ENCODE measurements around the gene IPO11.

The IPO11 gene

DNA sequence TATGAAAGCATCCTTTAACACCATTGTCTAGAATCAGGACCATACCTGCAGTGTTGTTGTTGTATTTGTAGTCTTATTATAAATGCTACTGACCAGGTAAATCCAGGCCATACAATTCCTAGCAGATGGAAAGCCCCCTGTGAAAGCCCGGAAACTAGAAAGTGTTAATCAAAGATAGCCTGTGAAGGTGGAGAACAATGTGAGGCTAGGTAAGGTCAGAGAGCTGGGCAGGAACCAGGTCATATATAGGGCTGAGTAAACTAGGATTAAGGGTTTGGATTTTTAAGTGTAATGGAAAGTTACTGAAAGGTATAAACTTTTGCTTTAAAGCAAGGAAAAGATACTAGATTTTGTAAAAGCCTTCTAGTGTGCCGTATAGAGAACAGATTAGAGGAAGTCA, 172.7 kb downstream of the IPO11 start:
- Histone ChIP-seq H3K9ac (ENCODE audit: low read length) (no peak overlapping the region), H3K36me3 (ENCODE audit: control insufficient read depth, insufficient read depth, low read length) (peaks cover 7% of the 10 kb centered on the region)

DNA sequence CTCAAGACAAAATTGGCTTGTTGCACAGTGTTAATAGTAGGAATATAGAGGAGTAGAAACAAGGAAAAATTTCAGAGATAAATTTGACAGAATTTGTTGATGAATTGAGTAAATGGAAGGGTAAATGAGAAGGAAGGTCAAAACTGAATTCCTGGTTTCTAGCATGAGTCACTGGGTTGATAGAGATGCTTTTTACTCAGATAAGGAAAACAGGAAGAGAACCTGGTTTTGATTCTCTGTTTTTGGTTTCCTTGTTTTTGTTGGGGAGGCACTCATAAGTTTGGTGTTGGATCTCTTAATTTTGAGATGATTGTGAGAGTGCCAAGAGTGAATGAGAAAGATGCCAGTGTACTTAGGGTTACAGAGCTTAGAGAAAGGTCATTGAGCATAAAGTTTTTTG, 173.2 kb downstream of the IPO11 start:
- peaks cover 7% of the 10 kb centered on the region for H3K36me3 ChIP-seq (ENCODE audit: control insufficient read depth, insufficient read depth, low read length)
- no peaks in the 10 kb centered on the region for H3K27me3 ChIP-seq (ENCODE audit: control insufficient read depth, insufficient read depth, low read length)
- H3K27ac ChIP-seq (ENCODE audit: low read depth, low read length): no peak overlapping the region
- no peak overlapping the region for H3K4me3 ChIP-seq (ENCODE audit: low read depth, low read length)
- no peak overlapping the region for H3K9ac ChIP-seq (ENCODE audit: low read length)
- no peaks in the 10 kb centered on the region for H3K9me3 ChIP-seq (ENCODE audit: control insufficient read depth, insufficient read depth, low read depth, low read length)
- no peaks in the 10 kb centered on the region; the same call in 1 of the 2 replicates for H3K4me1 ChIP-seq (ENCODE audit: control insufficient read depth, insufficient read depth, low read length)

More for the DNA sequence above, 172.7 kb downstream of the IPO11 start:
- no peak overlapping the region for H3K4me3 ChIP-seq (ENCODE audit: low read depth, low read length)
- no peak overlapping the region for H3K27ac ChIP-seq (ENCODE audit: low read depth, low read length)
- no peaks in the 10 kb centered on the region for H3K9me3 ChIP-seq (ENCODE audit: control insufficient read depth, insufficient read depth, low read depth, low read length)
- H3K4me1 ChIP-seq (ENCODE audit: control insufficient read depth, insufficient read depth, low read length): no peaks in the 10 kb centered on the region; the same call in 1 of the 2 replicates
- H3K27me3 ChIP-seq (ENCODE audit: control insufficient read depth, insufficient read depth, low read length): no peaks in the 10 kb centered on the region

DNA sequence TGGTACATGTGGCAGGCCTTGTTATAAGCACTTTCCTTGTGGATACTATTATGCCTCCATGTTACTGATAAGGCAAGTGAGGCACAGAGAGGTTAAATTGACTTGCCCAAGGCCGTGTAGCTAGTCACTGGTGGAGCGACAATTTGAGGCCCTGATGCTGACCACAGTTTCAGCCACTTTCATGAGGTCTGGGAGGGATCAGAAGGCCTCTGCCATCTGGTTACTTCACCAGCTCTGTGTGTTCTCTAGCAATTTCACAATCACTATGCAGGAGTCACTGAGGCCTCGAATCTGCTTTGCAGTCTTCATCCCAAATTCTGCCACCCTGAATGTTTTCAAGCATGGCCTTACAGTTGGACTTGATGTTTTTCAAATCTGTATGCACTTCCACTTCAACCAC, 175.2 kb downstream of the IPO11 start:
- Histone ChIP-seq H3K9ac (ENCODE audit: low read length) (no peak overlapping the region), H3K9me3 (ENCODE audit: control insufficient read depth, insufficient read depth, low read depth, low read length) (no peaks in the 10 kb centered on the region), H3K27me3 (ENCODE audit: control insufficient read depth, insufficient read depth, low read length) (no peaks in the 10 kb centered on the region), H3K4me3 (ENCODE audit: low read depth, low read length) (no peak overlapping the region), H3K4me1 (ENCODE audit: control insufficient read depth, insufficient read depth, low read length) (no peaks in the 10 kb centered on the region; the same call in 1 of the 2 replicates), H3K27ac (ENCODE audit: low read depth, low read length) (no peak overlapping the region), H3K36me3 (ENCODE audit: control insufficient read depth, insufficient read depth, low read length) (peaks cover 13% of the 10 kb centered on the region)

DNA sequence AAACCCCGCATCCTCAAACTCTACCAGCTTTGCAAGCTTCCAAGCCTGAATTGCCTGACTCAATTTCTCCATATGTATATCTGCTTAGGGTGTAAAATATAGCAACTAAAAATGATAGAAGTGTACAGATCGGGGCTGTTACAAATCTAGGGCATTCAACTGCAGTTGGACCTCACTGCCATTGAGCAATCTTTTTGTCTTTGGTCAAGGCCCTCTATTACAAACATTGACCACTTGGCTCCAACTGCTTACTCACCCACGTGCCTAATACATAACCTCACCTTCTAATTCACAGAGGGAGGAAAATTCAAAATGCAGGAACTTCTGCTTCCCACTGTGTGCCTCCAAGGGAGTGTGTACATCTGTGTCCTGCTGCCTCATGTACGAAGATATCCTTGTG, 176.1 kb downstream of the IPO11 start:
- no peak overlapping the region for H3K9ac ChIP-seq (ENCODE audit: low read length)
- H3K9me3 ChIP-seq (ENCODE audit: control insufficient read depth, insufficient read depth, low read depth, low read length): no peaks in the 10 kb centered on the region
- no peaks in the 10 kb centered on the region for H3K27me3 ChIP-seq (ENCODE audit: control insufficient read depth, insufficient read depth, low read length)
- no peak overlapping the region for H3K27ac ChIP-seq (ENCODE audit: low read depth, low read length)
- peaks cover 16% of the 10 kb centered on the region for H3K36me3 ChIP-seq (ENCODE audit: control insufficient read depth, insufficient read depth, low read length)
- no peaks in the 10 kb centered on the region; the same call in 1 of the 2 replicates for H3K4me1 ChIP-seq (ENCODE audit: control insufficient read depth, insufficient read depth, low read length)
- H3K4me3 ChIP-seq (ENCODE audit: low read depth, low read length): no peak overlapping the region

DNA sequence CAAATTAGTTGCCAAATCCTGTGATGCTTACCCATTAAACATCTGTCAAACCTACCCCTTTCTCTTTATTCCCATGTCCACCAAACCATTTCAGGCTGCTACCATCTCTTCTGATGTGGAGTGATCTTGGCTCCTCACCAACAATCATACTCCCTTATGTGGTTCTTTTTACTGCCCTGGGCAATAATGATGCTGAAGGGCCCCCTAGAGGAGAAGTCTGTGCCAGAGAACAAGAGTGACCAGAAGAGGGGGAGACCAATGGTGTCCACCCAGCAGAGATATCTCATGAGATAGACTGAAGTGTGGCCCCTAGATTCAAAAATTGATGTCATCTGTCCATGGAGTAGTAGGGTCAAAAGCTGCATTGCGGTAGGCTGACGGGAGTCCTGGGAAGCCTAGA, 176.9 kb downstream of the IPO11 start:
- H3K4me1 ChIP-seq (ENCODE audit: control insufficient read depth, insufficient read depth, low read length): peaks cover 5% of the 10 kb centered on the region
- H3K27ac ChIP-seq (ENCODE audit: low read depth, low read length): no peak overlapping the region
- no peak overlapping the region for H3K9ac ChIP-seq (ENCODE audit: low read length)
- no peak overlapping the region for H3K4me3 ChIP-seq (ENCODE audit: low read depth, low read length)
- no peaks in the 10 kb centered on the region for H3K9me3 ChIP-seq (ENCODE audit: control insufficient read depth, insufficient read depth, low read depth, low read length)
- H3K36me3 ChIP-seq (ENCODE audit: control insufficient read depth, insufficient read depth, low read length): peaks cover 16% of the 10 kb centered on the region
- no peaks in the 10 kb centered on the region for H3K27me3 ChIP-seq (ENCODE audit: control insufficient read depth, insufficient read depth, low read length)

DNA sequence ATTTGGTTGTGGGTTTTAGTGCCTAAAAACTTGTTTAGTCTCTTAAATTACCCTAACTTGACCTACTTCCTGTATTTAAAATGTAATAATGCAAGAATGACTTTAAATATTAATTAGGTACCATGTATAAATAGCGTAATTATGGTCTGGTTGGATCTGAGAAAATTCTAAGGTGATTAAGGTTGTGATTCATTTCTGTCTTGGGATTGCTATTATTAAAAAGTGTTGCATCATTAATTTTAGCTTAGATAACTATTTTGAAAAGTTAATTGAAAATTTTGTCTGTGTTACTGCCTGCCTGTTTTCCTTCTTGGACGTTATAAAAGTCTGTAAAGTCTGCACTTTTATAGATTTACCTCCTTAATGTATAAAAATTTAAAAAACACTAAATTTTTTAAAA, 177.8 kb downstream of the IPO11 start:
- Histone ChIP-seq H3K9ac (ENCODE audit: low read length) (no peak overlapping the region), H3K27ac (ENCODE audit: low read depth, low read length) (no peak overlapping the region), H3K4me1 (ENCODE audit: control insufficient read depth, insufficient read depth, low read length) (peaks cover 11% of the 10 kb centered on the region), H3K27me3 (ENCODE audit: control insufficient read depth, insufficient read depth, low read length) (no peaks in the 10 kb centered on the region), H3K4me3 (ENCODE audit: low read depth, low read length) (no peak overlapping the region), H3K9me3 (ENCODE audit: control insufficient read depth, insufficient read depth, low read depth, low read length) (no peaks in the 10 kb centered on the region), H3K36me3 (ENCODE audit: control insufficient read depth, insufficient read depth, low read length) (peaks cover 22% of the 10 kb centered on the region)

DNA sequence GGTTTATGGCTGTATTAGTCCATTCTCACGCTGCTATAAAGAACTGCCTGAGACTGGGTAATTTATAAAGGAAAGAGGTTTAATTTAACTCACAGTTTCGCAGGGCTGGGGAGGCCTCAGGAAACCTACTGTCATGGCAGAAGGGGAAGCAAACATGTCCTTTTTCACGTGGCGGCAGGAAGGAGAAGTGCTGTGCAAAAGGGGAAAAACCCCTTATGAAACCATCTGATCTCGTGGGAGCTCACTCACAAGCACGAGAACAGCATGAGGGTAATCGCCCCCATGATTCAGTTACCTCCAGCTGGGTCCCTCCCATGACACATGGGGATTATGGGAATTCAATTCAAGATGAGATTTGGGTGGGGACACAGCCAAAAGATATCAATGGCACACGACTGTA, 180.0 kb downstream of the IPO11 start:
- Histone ChIP-seq H3K36me3 (ENCODE audit: control insufficient read depth, insufficient read depth, low read length) (peaks cover 21% of the 10 kb centered on the region), H3K27me3 (ENCODE audit: control insufficient read depth, insufficient read depth, low read length) (no peaks in the 10 kb centered on the region), H3K4me3 (ENCODE audit: low read depth, low read length) (no peak overlapping the region)

DNA sequence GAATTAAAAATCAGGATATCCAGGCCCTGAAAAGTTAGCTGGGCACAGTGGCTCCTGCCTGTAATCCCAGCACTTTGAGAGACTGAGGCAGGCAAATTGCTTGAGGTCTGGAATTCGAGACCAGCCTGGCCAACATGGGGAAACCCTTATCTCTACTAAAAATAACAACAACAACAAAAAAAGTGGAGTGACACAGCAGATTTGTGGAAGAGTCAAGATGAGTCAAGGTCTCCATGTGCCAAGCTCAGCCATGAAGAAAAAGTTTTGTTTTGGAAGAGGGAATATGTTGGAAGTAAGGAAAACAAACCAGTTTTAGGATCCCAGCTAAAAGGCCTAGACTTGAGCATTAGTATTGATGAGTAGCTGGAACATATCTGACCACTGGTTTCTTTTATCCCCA, 180.8 kb downstream of the IPO11 start:
- Histone ChIP-seq H3K36me3 (ENCODE audit: control insufficient read depth, insufficient read depth, low read length) (peaks cover 15% of the 10 kb centered on the region), H3K27ac (ENCODE audit: low read depth, low read length) (no peak overlapping the region), H3K9me3 (ENCODE audit: control insufficient read depth, insufficient read depth, low read depth, low read length) (no peaks in the 10 kb centered on the region)

More for the DNA sequence above, 180.0 kb downstream of the IPO11 start:
- Histone ChIP-seq H3K9me3 (ENCODE audit: control insufficient read depth, insufficient read depth, low read depth, low read length) (no peaks in the 10 kb centered on the region), H3K4me1 (ENCODE audit: control insufficient read depth, insufficient read depth, low read length) (peaks cover 11% of the 10 kb centered on the region), H3K27ac (ENCODE audit: low read depth, low read length) (no peak overlapping the region), H3K9ac (ENCODE audit: low read length) (no peak overlapping the region)

DNA sequence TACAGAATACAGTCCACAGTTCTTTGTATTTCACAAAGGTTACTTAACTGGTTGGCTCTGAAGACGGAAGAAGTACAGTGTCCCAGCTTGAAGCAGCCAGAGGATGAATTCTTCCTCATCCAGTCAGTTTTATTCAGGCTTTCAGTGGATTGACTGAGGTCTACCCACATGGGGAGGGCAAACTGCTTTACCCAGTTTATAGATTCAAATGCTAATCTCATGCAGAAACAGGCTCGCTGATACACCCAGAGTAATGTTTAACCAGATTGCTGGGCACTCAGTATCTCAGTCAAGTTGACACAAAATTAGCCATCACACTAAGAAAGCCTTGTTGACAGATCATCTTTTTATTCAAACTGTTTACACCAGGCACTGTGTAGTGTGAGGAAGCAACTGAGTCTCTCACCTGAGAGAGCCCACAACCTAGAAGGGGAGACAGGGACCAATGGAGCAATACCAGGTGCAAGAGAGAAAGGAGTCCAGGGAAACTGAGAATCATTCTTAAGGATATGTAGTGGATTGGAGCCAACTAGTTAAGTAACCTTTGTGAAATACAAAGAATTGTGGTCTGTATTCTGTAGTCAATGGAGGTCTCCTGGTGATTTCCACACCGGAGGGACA, 181.9 kb downstream of the IPO11 start:
- peaks cover 11% of the 10 kb centered on the region for H3K4me1 ChIP-seq (ENCODE audit: control insufficient read depth, insufficient read depth, low read length)
- no peak overlapping the region for H3K4me3 ChIP-seq (ENCODE audit: low read depth, low read length)
- no peaks in the 10 kb centered on the region for H3K9me3 ChIP-seq (ENCODE audit: control insufficient read depth, insufficient read depth, low read depth, low read length)
- peaks cover 15% of the 10 kb centered on the region for H3K36me3 ChIP-seq (ENCODE audit: control insufficient read depth, insufficient read depth, low read length)
- H3K9ac ChIP-seq (ENCODE audit: low read length): no peak overlapping the region
- H3K27ac ChIP-seq (ENCODE audit: low read depth, low read length): 0 out of 2 replicates have a peak overlapping the region, but pooled peaks have one; percentile 53
- no peaks in the 10 kb centered on the region for H3K27me3 ChIP-seq (ENCODE audit: control insufficient read depth, insufficient read depth, low read length)

More for the DNA sequence above, 180.8 kb downstream of the IPO11 start:
- Histone ChIP-seq H3K27me3 (ENCODE audit: control insufficient read depth, insufficient read depth, low read length) (no peaks in the 10 kb centered on the region), H3K4me1 (ENCODE audit: control insufficient read depth, insufficient read depth, low read length) (peaks cover 11% of the 10 kb centered on the region), H3K4me3 (ENCODE audit: low read depth, low read length) (no peak overlapping the region), H3K9ac (ENCODE audit: low read length) (no peak overlapping the region)

DNA sequence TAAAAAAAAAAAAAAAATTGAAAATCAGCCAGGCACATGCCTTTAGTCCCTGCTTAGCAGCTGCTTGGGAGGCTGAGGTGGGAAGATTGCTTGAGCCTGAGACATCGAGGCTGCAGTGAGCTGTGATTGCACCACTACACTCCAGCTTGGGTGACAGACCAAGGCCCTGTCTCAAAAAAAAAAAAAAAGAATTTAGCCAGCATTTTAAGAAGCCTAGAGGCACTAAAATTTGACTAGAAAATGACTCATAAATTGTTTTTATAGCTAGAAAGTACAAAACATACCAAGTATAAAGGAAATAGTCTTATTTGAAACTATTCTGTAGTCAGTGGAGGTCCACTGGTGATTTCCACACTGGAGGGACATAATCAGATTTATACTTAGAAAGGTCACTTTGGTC, 183.5 kb downstream of the IPO11 start:
- H3K4me3 ChIP-seq (ENCODE audit: low read depth, low read length): no peak overlapping the region
- no peak overlapping the region for H3K9ac ChIP-seq (ENCODE audit: low read length)
- H3K36me3 ChIP-seq (ENCODE audit: control insufficient read depth, insufficient read depth, low read length): peaks cover 15% of the 10 kb centered on the region
- H3K9me3 ChIP-seq (ENCODE audit: control insufficient read depth, insufficient read depth, low read depth, low read length): no peaks in the 10 kb centered on the region
- H3K27ac ChIP-seq (ENCODE audit: low read depth, low read length): no peak overlapping the region
- H3K27me3 ChIP-seq (ENCODE audit: control insufficient read depth, insufficient read depth, low read length): no peaks in the 10 kb centered on the region
- peaks cover 11% of the 10 kb centered on the region for H3K4me1 ChIP-seq (ENCODE audit: control insufficient read depth, insufficient read depth, low read length)

DNA sequence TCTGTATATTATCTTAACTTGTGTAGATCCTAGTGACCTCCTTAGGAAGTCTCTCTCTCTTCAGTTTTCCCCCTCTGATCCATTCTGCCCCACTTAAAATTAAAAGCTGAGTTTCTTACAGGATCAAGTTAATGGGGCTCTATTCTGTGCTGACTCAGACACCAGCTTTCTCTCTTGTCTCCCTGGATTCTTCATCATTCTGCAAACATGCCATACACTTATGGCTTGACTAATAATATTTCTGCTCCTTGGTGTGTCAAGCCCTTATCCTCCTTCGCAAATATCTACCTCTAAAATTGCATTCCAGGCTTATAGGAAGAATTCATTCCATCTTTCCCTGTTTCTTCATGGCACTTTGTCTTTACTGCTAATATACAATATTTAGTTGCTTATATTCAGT, 184.1 kb downstream of the IPO11 start:
- Histone ChIP-seq H3K9ac (ENCODE audit: low read length) (no peak overlapping the region), H3K27me3 (ENCODE audit: control insufficient read depth, insufficient read depth, low read length) (no peaks in the 10 kb centered on the region), H3K36me3 (ENCODE audit: control insufficient read depth, insufficient read depth, low read length) (peaks cover 15% of the 10 kb centered on the region), H3K27ac (ENCODE audit: low read depth, low read length) (no peak overlapping the region), H3K4me3 (ENCODE audit: low read depth, low read length) (no peak overlapping the region), H3K4me1 (ENCODE audit: control insufficient read depth, insufficient read depth, low read length) (peaks cover 11% of the 10 kb centered on the region), H3K9me3 (ENCODE audit: control insufficient read depth, insufficient read depth, low read depth, low read length) (no peaks in the 10 kb centered on the region)
